OCI-LY3 (cell line): ENCODE results near the gene KIF20B.

Experiments
- EZH2phosphoT487 ChIP-seq: fragments of 200-600 bp; shearing (Covaris generic); IDR thresholded peaks from 2 replicates; pipeline ENCODE4 v1.6.1; 2018; ENCODE audit warnings: antibody characterized with exemption, mixed run types, low read depth
- TF ChIP-seq, protein P1 (sequence below): fragments of 200-600, 300-600 bp; sonication (generic); IDR thresholded peaks from 2 replicates; pipeline ENCODE4 v1.5.1; 2014; ENCODE audit warnings: antibody characterized with exemption, low read length, low read depth

DNA sequence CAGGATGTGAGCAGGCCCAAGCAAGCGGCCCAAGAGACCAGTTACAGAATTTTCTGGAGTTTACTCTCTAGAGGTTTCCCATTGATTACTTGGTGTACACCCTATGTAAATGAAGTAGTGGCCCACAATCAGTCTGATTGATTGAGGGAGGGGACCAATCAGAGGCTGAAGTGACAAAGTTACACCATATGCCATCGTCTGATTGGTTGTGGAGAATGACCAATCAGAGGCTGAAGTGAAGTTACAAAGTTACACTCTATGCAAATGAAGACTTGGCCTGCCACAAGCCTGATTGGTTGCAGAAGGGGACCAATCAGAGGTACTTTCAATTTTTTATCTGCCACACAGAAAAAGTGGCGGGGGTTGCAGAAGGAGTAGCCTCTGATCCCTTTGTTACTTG lies 83.7 kb downstream of the KIF20B start:
- TF ChIP-seq, protein P1, sequence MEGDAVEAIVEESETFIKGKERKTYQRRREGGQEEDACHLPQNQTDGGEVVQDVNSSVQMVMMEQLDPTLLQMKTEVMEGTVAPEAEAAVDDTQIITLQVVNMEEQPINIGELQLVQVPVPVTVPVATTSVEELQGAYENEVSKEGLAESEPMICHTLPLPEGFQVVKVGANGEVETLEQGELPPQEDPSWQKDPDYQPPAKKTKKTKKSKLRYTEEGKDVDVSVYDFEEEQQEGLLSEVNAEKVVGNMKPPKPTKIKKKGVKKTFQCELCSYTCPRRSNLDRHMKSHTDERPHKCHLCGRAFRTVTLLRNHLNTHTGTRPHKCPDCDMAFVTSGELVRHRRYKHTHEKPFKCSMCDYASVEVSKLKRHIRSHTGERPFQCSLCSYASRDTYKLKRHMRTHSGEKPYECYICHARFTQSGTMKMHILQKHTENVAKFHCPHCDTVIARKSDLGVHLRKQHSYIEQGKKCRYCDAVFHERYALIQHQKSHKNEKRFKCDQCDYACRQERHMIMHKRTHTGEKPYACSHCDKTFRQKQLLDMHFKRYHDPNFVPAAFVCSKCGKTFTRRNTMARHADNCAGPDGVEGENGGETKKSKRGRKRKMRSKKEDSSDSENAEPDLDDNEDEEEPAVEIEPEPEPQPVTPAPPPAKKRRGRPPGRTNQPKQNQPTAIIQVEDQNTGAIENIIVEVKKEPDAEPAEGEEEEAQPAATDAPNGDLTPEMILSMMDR: no peak
- TF ChIP-seq EZH2phosphoT487: no peak
